Mesenchymal stem cell (in vitro differentiated cells and primary cell): Measurements from ENCODE around the gene FOSL1.

Experiments used
- DNase-seq: peaks from one replicate; pipeline ENCODE4 v3.0.0-alpha.2; 2013
- H2AFZ ChIP-seq: one replicate; pipeline ENCODE4 v1.6.1; 2013; ENCODE audit warnings: low read depth, mild to moderate bottlenecking, control low read depth, inconsistent platforms, low read length, moderate library complexity
- H2AK5ac ChIP-seq: 2 replicates; pipeline ENCODE4 v1.6.1; 2013; ENCODE audit warnings: low read length, moderate library complexity, mild to moderate bottlenecking, inconsistent platforms; ENCODE audit not compliant: severe bottlenecking
- H2BK120ac ChIP-seq: one replicate; pipeline ENCODE4 v1.6.1; 2013; ENCODE audit warnings: low read depth, mild to moderate bottlenecking, inconsistent platforms, low read length, moderate library complexity
- H2BK12ac ChIP-seq, 2 experiments: one replicate each; pipeline ENCODE4 v1.6.1; 2013; ENCODE audit warnings: inconsistent platforms in 2 of 2, low read length in 2 of 2, mild to moderate bottlenecking in 2 of 2, moderate library complexity in 2 of 2, control low read depth in 1 of 2
- H2BK15ac ChIP-seq: one replicate; pipeline ENCODE4 v1.6.1; 2013; ENCODE audit warnings: mild to moderate bottlenecking, low read depth, inconsistent platforms; ENCODE audit not compliant: poor library complexity, severe bottlenecking
- H2BK5ac ChIP-seq: 2 replicates; pipeline ENCODE4 v1.6.1; 2013; ENCODE audit warnings: low read depth, mild to moderate bottlenecking, low read length, control low read depth, inconsistent platforms; ENCODE audit not compliant: poor library complexity, severe bottlenecking
- H3K14ac ChIP-seq, 2 experiments: one replicate each; pipeline ENCODE4 v1.6.1; 2013; ENCODE audit warnings: inconsistent platforms in 2 of 2, low read length in 2 of 2, control low read depth in 1 of 2, mild to moderate bottlenecking in 1 of 2, moderate library complexity in 1 of 2
- H3K18ac ChIP-seq, 2 experiments: one replicate each; pipeline ENCODE4 v1.6.1; 2013; ENCODE audit warnings: inconsistent platforms in 2 of 2, low read length in 2 of 2, control low read depth in 1 of 2, low read depth in 1 of 2, mild to moderate bottlenecking in 1 of 2
- H3K23ac ChIP-seq, 2 experiments: one replicate each; pipeline ENCODE4 v1.6.1; 2013; ENCODE audit warnings: inconsistent platforms in 2 of 2, low read length in 2 of 2, mild to moderate bottlenecking in 2 of 2, moderate library complexity in 2 of 2, control low read depth in 1 of 2
- H3K27ac ChIP-seq: 2 replicates; pipeline ENCODE4 v1.5.1; 2013; ENCODE audit warnings: mild to moderate bottlenecking, moderate library complexity, low read length, control low read depth, inconsistent platforms; ENCODE audit not compliant: poor library complexity, severe bottlenecking
- H3K27me3 ChIP-seq, 2 experiments: 2 replicates each; pipeline versions ENCODE4 v1.6.1 to v1.7.0; 2013; ENCODE audit warnings: low read length in 2 of 2, mild to moderate bottlenecking in 2 of 2, moderate library complexity in 2 of 2, control low read depth in 1 of 2, inconsistent platforms in 1 of 2; ENCODE audit not compliant: control insufficient read depth in 1 of 2, insufficient read depth in 1 of 2
- H3K36me3 ChIP-seq, 2 experiments: 2 replicates each; pipeline versions ENCODE4 v1.6.1 to v1.7.0; 2013; ENCODE audit warnings: low read length in 2 of 2, control low read depth in 1 of 2, inconsistent platforms in 1 of 2, low read depth in 1 of 2, mild to moderate bottlenecking in 1 of 2; ENCODE audit not compliant: insufficient read depth in 2 of 2, control insufficient read depth in 1 of 2
- H3K4ac ChIP-seq, 2 experiments: one replicate each; pipeline ENCODE4 v1.6.1; 2013; ENCODE audit warnings: inconsistent platforms in 2 of 2, low read length in 2 of 2, mild to moderate bottlenecking in 2 of 2, moderate library complexity in 2 of 2, control low read depth in 1 of 2, low read depth in 1 of 2
- H3K4me1 ChIP-seq: 2 replicates; pipeline ENCODE4 v1.6.1; 2013; ENCODE audit warnings: low read depth, low read length, control low read depth; ENCODE audit not compliant: control insufficient read depth, insufficient read depth
- H3K4me2 ChIP-seq: 2 replicates; pipeline ENCODE4 v1.6.1; 2013; ENCODE audit warnings: low read length, mild to moderate bottlenecking, inconsistent platforms; ENCODE audit not compliant: poor library complexity, severe bottlenecking
- H3K4me3 ChIP-seq, 2 experiments: 2 replicates each; pipeline versions ENCODE4 v1.5.1 to v1.7.0; 2013; ENCODE audit warnings: low read length in 2 of 2, mild to moderate bottlenecking in 2 of 2, control low read depth in 1 of 2, low read depth in 1 of 2; ENCODE audit not compliant: insufficient read depth in 1 of 2
- H3K79me1 ChIP-seq: replicated peaks from 2 replicates; pipeline ENCODE4 v1.6.1; 2013; ENCODE audit warnings: mild to moderate bottlenecking, control low read depth, low read length, inconsistent platforms; ENCODE audit not compliant: poor library complexity, severe bottlenecking
- H3K9ac ChIP-seq: 2 replicates; pipeline ENCODE4 v1.7.0; 2013; ENCODE audit warnings: mild to moderate bottlenecking, low read length, moderate library complexity
- H3K9me3 ChIP-seq: 2 replicates; pipeline ENCODE4 v1.7.0; 2013; ENCODE audit warnings: mild to moderate bottlenecking, low read length; ENCODE audit not compliant: control insufficient read depth
- H4K8ac ChIP-seq: one replicate; pipeline ENCODE4 v1.6.1; 2013; ENCODE audit warnings: inconsistent platforms, mild to moderate bottlenecking, low read length, moderate library complexity
- H4K91ac ChIP-seq: one replicate; pipeline ENCODE4 v1.6.1; 2013; ENCODE audit warnings: mild to moderate bottlenecking, low read length, inconsistent platforms
- WGBS: methylation state at CpG from one replicate; pipeline ENCODE4 v1.1.7; 2013; ENCODE audit warnings: mixed read lengths; 5-methylcytosine and 5-hydroxymethylcytosine counted together

The FOSL1 gene

GRCh38 chr11:65897020-65897471, 3.1 kb downstream of the FOSL1 start:
- H3K27me3 ChIP-seq = no peaks in the 10 kb centered on the region
- H4K8ac ChIP-seq = peak overlapping the region; percentile 45
- H3K9me3 ChIP-seq = no peaks in the 10 kb centered on the region
- H2BK12ac ChIP-seq = peak overlapping the region in 1 of 2 experiments; percentile 20
- H3K27ac ChIP-seq = peak overlapping the region; percentile 11
- H3K36me3 ChIP-seq = peaks cover 42 to 54% of the 10 kb centered on the region in 2 experiments
- H3K4ac ChIP-seq = no peak overlapping the region
- peak overlapping the region in 1 of 2 experiments; percentile 98 for H3K4me3 ChIP-seq
- H3K9ac ChIP-seq = peak overlapping the region; percentile 100
- H2BK15ac ChIP-seq = no peak overlapping the region
- H3K4me2 ChIP-seq = peak overlapping the region; percentile 46
- H3K23ac ChIP-seq = peak overlapping the region in 1 of 2 experiments; percentile 95
- no peak overlapping the region for H3K14ac ChIP-seq
- peaks cover 2% of the 10 kb centered on the region for H3K79me1 ChIP-seq
- H2AK5ac ChIP-seq = peak overlapping the region; percentile 43
- no peak overlapping the region for H2BK120ac ChIP-seq
- no peak overlapping the region for H3K18ac ChIP-seq
- 86% methylated on average over 4 of the region's 4 CpGs for WGBS
- H2BK5ac ChIP-seq = no peak overlapping the region
- no peak overlapping the region for H4K91ac ChIP-seq
- no peak for DNase-seq
- peaks cover 41% of the 10 kb centered on the region for H3K4me1 ChIP-seq
- no peak overlapping the region for H2AFZ ChIP-seq

- WGBS = 93% methylated on average over 14 of the region's 14 CpGs
Observed at GRCh38 chr11:65896034-65896999, 3.9 kb downstream of the FOSL1 start.

GRCh38 chr11:65895482-65895981, 4.7 kb downstream of the FOSL1 start:
- Histone ChIP-seq H3K4me2 (no peak overlapping the region), H3K4me1 (peaks cover 47% of the 10 kb centered on the region), H3K27ac (no peak overlapping the region), H3K9me3 (no peaks in the 10 kb centered on the region), H3K4me3 (peak overlapping the region in 1 of 2 experiments; percentile 98), H3K4ac (no peak overlapping the region), H3K9ac (peak overlapping the region; percentile 100), H4K8ac (no peak overlapping the region), H2BK15ac (no peak overlapping the region), H3K23ac (peak overlapping the region in 1 of 2 experiments; percentile 29), H3K36me3 (peaks cover 50 to 57% of the 10 kb centered on the region in 2 experiments), H4K91ac (no peak overlapping the region), H2BK5ac (no peak overlapping the region), H3K18ac (no peak overlapping the region), H3K79me1 (no peaks in the 10 kb centered on the region), H2BK120ac (no peak overlapping the region), H2BK12ac (no peak overlapping the region), H2AFZ (no peak overlapping the region), H3K27me3 (no peaks in the 10 kb centered on the region), H3K14ac (no peak overlapping the region), H2AK5ac (peak overlapping the region; percentile 13)
- WGBS = 96% methylated on average over 4 of the region's 5 CpGs
- no peak for DNase-seq

More at GRCh38 chr11:65896034-65896999, 3.9 kb downstream of the FOSL1 start:
- no peak overlapping the region for H2BK5ac ChIP-seq
- no peaks in the 10 kb centered on the region for H3K9me3 ChIP-seq
- H2BK12ac ChIP-seq = peak overlapping the region in 1 of 2 experiments; percentile 20
- peak overlapping the region; percentile 43 for H2AK5ac ChIP-seq
- no peak overlapping the region for H4K91ac ChIP-seq
- H3K14ac ChIP-seq = peak overlapping the region in 1 of 2 experiments; percentile 64
- peak overlapping the region in 1 of 2 experiments; percentile 29 for H3K18ac ChIP-seq
- DNase-seq = no peak
- no peak overlapping the region for H2BK120ac ChIP-seq
- H3K9ac ChIP-seq = peak overlapping the region; percentile 100
- peak overlapping the region; percentile 18 for H3K4me2 ChIP-seq
- H2BK15ac ChIP-seq = no peak overlapping the region
- H3K4me1 ChIP-seq = peaks cover 43% of the 10 kb centered on the region
- H3K79me1 ChIP-seq = peaks cover under 1% of the 10 kb centered on the region
- H3K4me3 ChIP-seq = peak overlapping the region in 1 of 2 experiments; percentile 98
- H3K27ac ChIP-seq = peak overlapping the region; percentile 11
- no peaks in the 10 kb centered on the region for H3K27me3 ChIP-seq
- H3K36me3 ChIP-seq = peaks cover 48 to 57% of the 10 kb centered on the region in 2 experiments
- no peak overlapping the region for H4K8ac ChIP-seq
- peak overlapping the region in 1 of 2 experiments; percentile 26 for H3K4ac ChIP-seq
- H2AFZ ChIP-seq = no peak overlapping the region
- peak overlapping the region in 1 of 2 experiments; percentile 95 for H3K23ac ChIP-seq
